Measurements from ENCODE around the gene CDC42BPA. TPM values are rescaled to one million over a fixed set of nuclear protein-coding genes. Genes with fewer than 3 reads are reported as not detected.
A peak's percentile ranks its signal among the peaks of the same experiment; 100 is the strongest.

Gene CDC42BPA
- polyA plus RNA-seq, 6 donors from 2014 or later, result 0.03 to 0.74 (median 0.48) TPM; not detected in 2

DNA sequence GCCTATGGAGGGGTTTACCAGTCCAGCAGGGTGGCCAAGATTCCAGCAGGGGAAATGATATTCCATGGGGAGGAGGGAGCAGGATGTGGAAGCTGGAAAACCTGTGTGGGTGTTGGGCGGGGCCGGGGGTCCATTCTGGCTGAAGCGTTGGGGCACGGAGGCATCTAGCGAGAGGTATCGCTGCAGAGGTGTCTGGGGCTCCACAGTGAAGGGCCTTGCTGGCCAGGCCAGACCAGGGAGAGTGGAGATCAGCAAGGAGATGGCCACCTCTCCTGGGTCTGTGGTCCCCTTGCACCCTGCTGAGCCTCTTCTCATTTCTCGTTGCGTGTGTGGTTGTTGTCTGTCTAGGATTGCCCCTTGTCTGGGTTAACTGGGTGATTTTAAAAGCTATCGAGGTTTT is 372.0 kb downstream of the CDC42BPA start:
- Mint-ChIP-seq H3K36me3 (peaks cover 6 to 14% of the 10 kb centered on the region in 2 donors), H3K4me3 (peak overlapping the region in 2 of 8 donors; percentile 28 to 37), H3K4me1 (peaks cover 64 to 93% (median 87%) of the 10 kb centered on the region in 3 donors), H3K27me3 (no peaks in the 10 kb centered on the region), H3K27ac (peak overlapping the region in 3 of 6 donors; percentile 42 to 70 (median 57)), H3K9me3 (peaks cover 0 to 6% (median 4%) of the 10 kb centered on the region in 7 donors)
- ATAC-seq (ENCODE audit: low read depth in 2 of 2) (no peak), DNase-seq (no peak)

DNA sequence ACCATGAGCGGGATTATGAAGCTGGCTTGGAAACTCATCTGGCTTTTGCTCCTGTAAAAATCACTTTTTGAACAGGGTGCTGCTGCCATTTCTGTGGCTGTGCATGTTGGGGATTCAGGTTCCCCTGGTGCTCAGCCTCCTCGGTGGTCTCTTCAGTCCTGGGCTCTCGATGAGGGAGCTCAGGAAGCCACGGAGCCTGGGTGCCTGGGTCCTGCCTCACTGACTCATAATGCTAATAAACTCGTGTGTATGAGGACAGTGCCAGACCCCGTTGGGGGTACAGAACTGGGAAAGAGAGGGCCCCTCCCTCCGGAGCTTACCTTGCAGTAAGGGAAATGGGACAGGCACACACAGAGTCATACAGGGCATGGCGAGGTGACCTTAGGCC is 372.4 kb downstream of the CDC42BPA start:
- no peak for DNase-seq
- H3K4me3 Mint-ChIP-seq, result peak overlapping the region in 4 of 8 donors; percentile 28 to 57 (median 38)
- no peak overlapping the region for H3K27ac Mint-ChIP-seq
- H3K9me3 Mint-ChIP-seq, result peaks cover 0 to 6% (median 4%) of the 10 kb centered on the region in 7 donors
- no peaks in the 10 kb centered on the region for H3K27me3 Mint-ChIP-seq
- no peak for ATAC-seq (ENCODE audit: low read depth in 2 of 2)
- peaks cover 6 to 14% of the 10 kb centered on the region in 2 donors for H3K36me3 Mint-ChIP-seq
- H3K4me1 Mint-ChIP-seq, result peaks cover 64 to 93% (median 87%) of the 10 kb centered on the region in 3 donors

DNA sequence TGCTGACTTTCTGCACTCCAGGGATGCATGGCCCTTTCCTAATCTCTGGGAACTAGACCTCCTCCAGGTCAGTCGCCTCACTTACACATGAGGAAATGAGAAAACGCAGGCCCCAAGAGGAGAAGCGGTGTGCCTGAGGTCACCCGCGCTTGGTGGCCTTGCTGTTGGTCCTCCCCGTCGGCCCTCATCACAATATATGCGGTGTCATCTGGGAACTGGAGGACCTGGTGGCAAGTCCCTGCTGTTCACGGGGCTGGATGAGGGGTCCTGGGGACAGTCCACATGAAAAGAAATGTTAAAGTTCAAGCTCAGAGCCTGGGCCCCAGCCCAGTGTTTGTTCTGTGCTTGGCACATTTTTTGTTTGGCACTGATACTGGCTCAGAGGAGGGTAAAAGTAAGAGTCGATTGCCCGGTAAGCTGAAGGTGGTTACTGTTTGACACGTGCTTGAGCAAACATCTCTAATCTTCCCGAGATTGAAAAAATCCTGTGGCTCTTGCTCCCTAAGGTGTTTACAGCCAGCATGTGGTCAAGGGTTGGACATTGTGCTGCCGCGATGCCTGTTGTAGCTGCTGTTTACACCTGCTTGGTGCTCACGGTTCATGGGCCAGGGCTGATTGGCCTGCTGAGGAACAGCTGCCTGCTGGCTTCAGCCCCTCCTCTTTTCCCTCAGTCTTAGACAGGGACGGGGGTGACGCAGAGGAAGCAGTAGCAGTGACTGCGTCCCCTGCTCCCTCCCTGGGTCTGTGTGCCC is 373.0 kb downstream of the CDC42BPA start:
- Mint-ChIP-seq H3K27ac (peak overlapping the region in 3 of 6 donors; percentile 11 to 27 (median 20)), H3K36me3 (peaks cover 6 to 14% of the 10 kb centered on the region in 2 donors), H3K9me3 (peaks cover 0 to 6% (median 4%) of the 10 kb centered on the region in 7 donors), H3K4me3 (peak overlapping the region in 5 of 8 donors; percentile 16 to 75 (median 54)), H3K4me1 (peaks cover 64 to 90% (median 88%) of the 10 kb centered on the region in 3 donors), H3K27me3 (no peaks in the 10 kb centered on the region)
- ATAC-seq (ENCODE audit: low read depth in 2 of 2), result no peak
- DNase-seq, result no peak

DNA sequence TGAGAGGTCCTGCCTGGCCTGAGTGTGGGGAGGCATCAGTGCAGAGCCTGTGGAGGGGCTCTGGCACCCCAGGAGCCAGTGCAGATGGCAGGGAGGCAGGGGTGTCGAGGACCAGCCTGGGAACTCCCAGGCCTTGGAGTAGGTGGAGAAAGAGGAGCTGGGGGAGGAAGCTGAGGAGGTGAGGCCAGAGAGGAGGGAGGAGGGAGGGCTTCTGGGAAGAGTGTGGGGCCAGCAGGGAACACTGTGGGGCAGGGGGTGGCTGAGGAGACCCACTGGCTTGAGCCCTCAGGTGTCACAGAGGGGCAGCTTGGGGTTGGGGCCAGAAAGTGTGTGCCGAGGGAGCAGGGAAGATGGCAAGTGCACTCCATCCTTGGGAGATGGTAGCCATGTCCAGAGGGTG is 374.4 kb downstream of the CDC42BPA start:
- peak overlapping the region in 2 of 8 donors; percentile 19 to 95 for H3K4me3 Mint-ChIP-seq
- H3K9me3 Mint-ChIP-seq, result peaks cover 0 to 6% (median 4%) of the 10 kb centered on the region in 7 donors
- H3K4me1 Mint-ChIP-seq, result peaks cover 59 to 82% (median 79%) of the 10 kb centered on the region in 3 donors
- no peaks in the 10 kb centered on the region for H3K27me3 Mint-ChIP-seq
- no peak for ATAC-seq (ENCODE audit: low read depth in 2 of 2)
- H3K27ac Mint-ChIP-seq, result peak overlapping the region in 5 of 6 donors; percentile 22 to 89 (median 77)
- DNase-seq, result no peak
- peaks cover 6 to 11% of the 10 kb centered on the region in 2 donors for H3K36me3 Mint-ChIP-seq

DNA sequence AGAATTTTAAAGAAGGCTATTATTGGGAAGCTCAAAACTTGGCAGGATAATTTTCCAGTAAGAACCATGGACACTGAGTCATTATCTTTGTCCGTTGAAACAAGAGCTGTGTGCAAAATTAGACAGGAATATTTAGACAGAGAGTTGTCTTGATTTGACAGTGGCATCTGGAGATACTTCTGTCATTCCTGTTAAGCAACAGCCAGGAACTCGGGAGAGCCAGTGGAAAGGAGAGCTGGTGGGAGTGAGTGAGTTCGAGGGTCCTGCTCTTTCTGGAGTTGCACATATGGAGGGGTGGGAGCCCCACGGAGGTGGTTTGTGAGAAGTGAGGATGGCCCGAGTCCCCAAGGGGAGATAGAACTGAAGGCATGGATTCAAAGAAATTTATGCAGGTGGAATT is 375.1 kb downstream of the CDC42BPA start:
- Mint-ChIP-seq H3K9me3 (peaks cover 0 to 5% (median 2%) of the 10 kb centered on the region in 7 donors), H3K36me3 (peaks cover 3 to 4% of the 10 kb centered on the region in 2 donors), H3K4me3 (peak overlapping the region in 4 of 8 donors; percentile 20 to 95 (median 68)), H3K27ac (peak overlapping the region in 3 of 6 donors; percentile 16 to 73 (median 66)), H3K27me3 (no peaks in the 10 kb centered on the region), H3K4me1 (peaks cover 57 to 80% (median 76%) of the 10 kb centered on the region in 3 donors)
- ATAC-seq (ENCODE audit: low read depth in 2 of 2), result no peak
- no peak for DNase-seq

DNA sequence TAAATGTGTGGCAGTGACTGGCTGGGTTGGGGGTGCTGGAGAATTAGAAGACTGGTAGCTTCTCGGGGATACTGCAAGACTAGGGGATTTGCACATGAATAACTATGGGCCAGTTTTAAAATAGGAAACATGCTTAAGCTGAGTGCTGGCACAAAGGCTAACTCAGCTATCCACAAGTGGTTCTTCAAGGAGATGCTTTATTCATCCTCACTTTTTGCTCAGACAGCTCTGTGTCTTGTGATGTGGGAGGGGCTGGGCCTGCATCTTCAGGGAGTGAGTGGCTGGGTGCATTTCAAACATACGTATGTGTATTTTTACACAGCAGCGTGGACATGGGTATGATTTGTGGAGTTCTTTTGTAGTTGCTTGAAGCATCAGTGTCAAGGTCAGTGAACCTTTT is 375.9 kb downstream of the CDC42BPA start:
- Mint-ChIP-seq H3K9me3 (no peaks in the 10 kb centered on the region), H3K4me3 (peak overlapping the region in 5 of 8 donors; percentile 88 to 95 (median 93)), H3K36me3 (no peaks in the 10 kb centered on the region), H3K27ac (peak overlapping the region in 3 of 6 donors; percentile 19 to 82 (median 73)), H3K4me1 (peaks cover 55 to 77% (median 71%) of the 10 kb centered on the region in 3 donors), H3K27me3 (no peaks in the 10 kb centered on the region)
- DNase-seq (no peak), ATAC-seq (ENCODE audit: low read depth in 2 of 2) (no peak)

DNA sequence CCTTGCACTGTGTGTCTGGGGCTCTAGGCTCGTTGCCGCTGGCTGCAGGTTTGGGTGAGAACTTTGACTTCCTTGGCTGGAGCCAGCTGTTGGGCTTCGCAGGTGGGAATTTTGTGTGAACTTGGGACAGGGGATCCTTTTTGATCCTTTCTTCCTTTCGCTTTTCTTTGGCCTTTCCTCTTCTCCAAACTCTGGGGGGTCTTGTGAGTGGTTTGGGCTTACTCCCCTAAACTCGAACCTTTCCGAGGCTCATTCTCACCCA is 377.6 kb downstream of the CDC42BPA start:
- Mint-ChIP-seq H3K4me1 (peaks cover 46 to 61% (median 57%) of the 10 kb centered on the region in 3 donors), H3K9me3 (peaks cover 0 to under 1% (median 0%) of the 10 kb centered on the region in 7 donors), H3K27ac (peak overlapping the region; percentile 57 to 98 (median 94)), H3K36me3 (peaks cover 0 to under 1% of the 10 kb centered on the region in 2 donors), H3K4me3 (peak overlapping the region; percentile 88 to 95 (median 94)), H3K27me3 (no peaks in the 10 kb centered on the region)
- DNase-seq, result no peak
- no peak for ATAC-seq (ENCODE audit: low read depth in 2 of 2)

DNA sequence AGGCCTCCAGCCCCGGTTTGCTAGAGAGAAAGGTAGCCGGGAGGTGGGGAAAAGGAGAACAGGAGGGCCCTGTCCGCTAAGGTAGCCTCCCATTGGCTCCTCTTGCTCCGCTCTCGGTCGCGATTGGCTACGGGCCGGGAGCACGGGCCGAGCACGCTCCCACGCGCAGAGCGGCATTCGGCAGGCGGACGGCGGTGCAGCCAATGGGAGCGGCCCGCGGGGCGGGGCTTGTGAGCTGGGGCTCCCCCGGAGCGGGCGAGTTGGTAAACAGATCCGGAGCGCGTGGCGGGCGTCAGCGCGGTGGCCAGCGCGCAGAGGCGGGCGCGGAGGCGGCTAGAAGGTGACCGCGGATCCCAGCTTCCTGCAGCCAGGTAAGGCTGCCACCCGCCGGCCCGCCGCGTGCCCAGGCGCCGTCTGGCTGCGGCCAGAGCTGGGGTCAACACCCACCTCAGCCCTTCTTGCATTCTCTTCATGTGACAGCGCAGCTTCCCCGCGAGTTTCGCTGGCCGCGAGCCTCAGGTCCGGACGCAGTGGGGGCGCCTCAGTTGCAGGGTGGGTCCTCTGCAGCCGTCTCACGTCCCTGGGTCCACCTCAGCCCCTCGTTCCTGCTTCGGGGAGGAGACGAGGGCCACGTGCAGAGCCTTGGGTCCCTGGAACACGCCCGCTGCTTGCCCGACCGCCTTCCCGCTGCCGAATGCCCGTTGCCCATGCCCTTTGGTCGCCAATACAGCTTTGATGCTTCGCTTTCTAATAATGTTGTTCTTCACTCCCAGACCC is 378.1 kb downstream of the CDC42BPA start, which contains the start of gene COQ8A:
COQ8A (plus strand) TSS at position 266 of the 777 bp plus-strand sequence. CDS start 21,092 bp downstream, outside the sequence.
- Mint-ChIP-seq H3K27ac (peak within 1 kb of the TSS; percentile 90 to 99 (median 96)), H3K9me3 (peaks cover 4 to 6% (median 5%) of the 10 kb centered on the region in 7 donors), H3K4me1 (peaks cover 46 to 57% (median 52%) of the 10 kb centered on the region in 3 donors), H3K4me3 (peak within 1 kb of the TSS; percentile 88 to 95 (median 94)), H3K36me3 (peaks cover 5 to 6% of the 10 kb centered on the region in 2 donors), H3K27me3 (no peaks in the 10 kb centered on the region)
- DNase-seq (peak; percentile 99), ATAC-seq (ENCODE audit: low read depth in 2 of 2) (peak; percentile 88 to 89)

Other genes with a start within 250 kb of the CDC42BPA start
- gene ZNF678, start 245.1 kb upstream of the CDC42BPA start, polyA plus RNA-seq (ENCODE audit: low read depth in 6 of 6), result 10 to 100 TPM in 5 of 6 donors, 1 to 10 TPM in 1; 6.5 to 19.5 (median 14.4) TPM

Data from naive B cell (primary cell).